ENCODE measurements around the gene FGD4.

The FGD4 gene

GRCh38 chr12:32493282-32493681 is 93.9 kb downstream of the FGD4 start:
- no peak for DNase-seq (ENCODE audit: low read depth, low spot score)
- ChIA-PET CTCF (interaction anchor here (1.0 to 1.3 kb wide), 2 partner anchors 10 to 37 kb away, joined by 3 read pairs; no protein-coding TSS in a partner anchor), POLR2A (no interaction called here)
- TF ChIP-seq CTCF (IDR thresholded peaks at IDR 0.05; ENCODE audit: insufficient read depth, low read length, missing control alignments): no peak
- H3K4me3 ChIP-seq (ENCODE audit: low read depth, low read length): no peak overlapping the region

- TF ChIP-seq CTCF (IDR thresholded peaks at IDR 0.05; ENCODE audit: insufficient read depth, low read length, missing control alignments): no peak
Observed at GRCh38 chr12:32494656-32495055, 95.3 kb downstream of the FGD4 start.

GRCh38 chr12:32496946-32497345 is 97.6 kb downstream of the FGD4 start:
- TF ChIP-seq CTCF (IDR thresholded peaks at IDR 0.05; ENCODE audit: insufficient read depth, low read length, missing control alignments): no peak
- ChIA-PET CTCF (no interaction called here), POLR2A (no interaction called here)
- no peak for DNase-seq (ENCODE audit: low read depth, low spot score)
- H3K4me3 ChIP-seq (ENCODE audit: low read depth, low read length): no peak overlapping the region

More at GRCh38 chr12:32494656-32495055, 95.3 kb downstream of the FGD4 start:
- CTCF ChIA-PET: interaction anchor here (1.1 kb wide), 1 partner anchor 10 kb away, joined by 4 read pairs; no protein-coding TSS in a partner anchor
- DNase-seq (ENCODE audit: low read depth, low spot score): no peak
- H3K4me3 ChIP-seq (ENCODE audit: low read depth, low read length): no peak overlapping the region
- POLR2A ChIA-PET: no interaction called here

GRCh38 chr12:32497864-32498263 is 98.5 kb downstream of the FGD4 start:
- DNase-seq (ENCODE audit: low read depth, low spot score): no peak
- TF ChIP-seq CTCF (IDR thresholded peaks at IDR 0.05; ENCODE audit: insufficient read depth, low read length, missing control alignments): no peak
- CTCF ChIA-PET: no interaction called here
- H3K4me3 ChIP-seq (ENCODE audit: low read depth, low read length): no peak overlapping the region
- POLR2A ChIA-PET: no interaction called here

GRCh38 chr12:32499048-32499447 is 99.7 kb downstream of the FGD4 start:
- no peak for TF ChIP-seq CTCF (IDR thresholded peaks at IDR 0.05; ENCODE audit: insufficient read depth, low read length, missing control alignments)
- DNase-seq (ENCODE audit: low read depth, low spot score): no peak
- H3K4me3 ChIP-seq (ENCODE audit: low read depth, low read length): no peak overlapping the region
- POLR2A ChIA-PET: no interaction called here
- CTCF ChIA-PET: no interaction called here

GRCh38 chr12:32501835-32502333 is 102.5 kb downstream of the FGD4 start:
- no peak overlapping the region; the same call in 1 of the 2 replicates for H3K4me3 ChIP-seq (ENCODE audit: low read depth, low read length)
- DNase-seq (ENCODE audit: low read depth, low spot score): no peak
- ChIA-PET CTCF (interaction anchor here (1.5 kb wide), 1 partner anchor 11 kb away, joined by 3 read pairs; no protein-coding TSS in a partner anchor), POLR2A (no interaction called here)
- TF ChIP-seq CTCF (IDR thresholded peaks at IDR 0.05; ENCODE audit: insufficient read depth, low read length, missing control alignments): no peak
